HCT116 (cell line): ENCODE measurements around the gene ADAM19. TPM values are rescaled to one million over a fixed set of nuclear protein-coding genes. Genes with fewer than 3 reads are reported as not detected.

ENCODE experiments used
- ATAC-seq: fragments of 200-7000 bp; cut with Tn5 transposase; 2 replicates; pipeline ENCODE4 v1.9.1; 2020; ENCODE audit warnings: mild to moderate bottlenecking, moderate library complexity
- BruUV-seq: library from RNA; stranded (reverse); fragments of 400-500 nt; replicated peaks from 2 replicates; lab custom pipeline; 2021; lab: Mats Ljungman, UMichigan
- CTCF ChIA-PET: fragments of 300-600 bp; sonication (Branson Sonifier 250); formaldehyde crosslinking; loops from one replicate; lab custom pipeline; 2021; ENCODE audit warnings: antibody characterized with exemption; lab: Charles Lee
- POLR2A ChIA-PET: fragments of 300-600, 350-600 bp; sonication (Branson Sonifier 250); formaldehyde crosslinking; loops from one replicate; lab custom pipeline; 2021; ENCODE audit warnings: antibody characterized with exemption; lab: Charles Lee
- RAD21 ChIA-PET, 2 experiments: fragments of 300-600 bp; sonication (Branson Sonifier 250); formaldehyde crosslinking; loops; one replicate each; lab custom pipeline; 2023; ENCODE audit warnings: low total read pairs in 2 of 2; ENCODE audit not compliant: uncharacterized antibody in 2 of 2, unreplicated experiment in 2 of 2, low non-redundant PET in 1 of 2; lab: Charles Lee
- DNase-seq: peaks from one replicate; pipeline ENCODE4 v3.0.0-alpha.2; 2010; ENCODE audit warnings: low read depth, low spot score
- H2AFZ ChIP-seq: fragments of 200-600 bp; shearing (Covaris generic), sonication (generic); 2 replicates; pipeline ENCODE4 v1.6.1; 2017; ENCODE audit warnings: low read depth, mixed run types, mixed read lengths, antibody characterized with exemption, low read length; ENCODE audit not compliant: poor library complexity, severe bottlenecking
- H3K27ac ChIP-seq: 2 replicates; pipeline ENCODE4 v1.5.1; 2012; ENCODE audit warnings: low read depth, low read length
- H3K27me3 ChIP-seq: fragments of 200-600 bp; sonication (generic); 2 replicates; pipeline ENCODE4 v1.6.1; 2016; ENCODE audit warnings: mixed run types, low read length, mixed read lengths; ENCODE audit not compliant: insufficient read depth
- H3K36me3 ChIP-seq, 2 experiments: fragments of 200-500 bp in 1 of 2; fragments of 200-600 bp in 1 of 2; sonication (Bioruptor generic) in 1 of 2; sonication (generic) in 1 of 2; 2 replicates each; pipeline versions ENCODE4 v1.5.1 to v1.6.1; 2014 to 2016; ENCODE audit warnings: low read length in 2 of 2, inconsistent platforms in 1 of 2, mixed read lengths in 1 of 2, mixed run types in 1 of 2; ENCODE audit not compliant: insufficient read depth in 2 of 2, control insufficient read depth in 1 of 2
- H3K4me1 ChIP-seq, 2 experiments: fragments of 200-600 bp in 1 of 2; sonication (generic) in 1 of 2; 2 replicates each; pipeline versions ENCODE4 v1.5.1 to v1.6.1; 2012 to 2017; ENCODE audit warnings: low read length in 2 of 2, inconsistent platforms in 1 of 2, mild to moderate bottlenecking in 1 of 2, mixed read lengths in 1 of 2, mixed run types in 1 of 2, moderate library complexity in 1 of 2; ENCODE audit not compliant: insufficient read depth in 2 of 2, control insufficient read depth in 1 of 2
- H3K4me2 ChIP-seq: fragments of 200-600 bp; sonication (generic); 2 replicates; pipeline ENCODE4 v1.6.1; 2017; ENCODE audit warnings: mixed run types, low read length, mixed read lengths
- H3K4me3 ChIP-seq, 2 experiments: fragments of 200-600 bp in 1 of 2; sonication (generic) in 1 of 2; replicated peaks in 1 of 2; 2 replicates each; pipeline ENCODE4 v1.5.1; 2011 to 2016; ENCODE audit warnings: low read length in 2 of 2, control low read depth in 1 of 2, low read depth in 1 of 2, mild to moderate bottlenecking in 1 of 2, mixed read lengths in 1 of 2, mixed run types in 1 of 2
- H3K79me2 ChIP-seq: fragments of 200-600 bp; sonication (generic); 2 replicates; pipeline ENCODE4 v1.6.1; 2017; ENCODE audit warnings: mild to moderate bottlenecking, mixed run types, low read length, moderate library complexity, mixed read lengths; ENCODE audit not compliant: insufficient read depth
- H3K9ac ChIP-seq: fragments of 200-600 bp; sonication (generic); 2 replicates; pipeline ENCODE4 v1.6.1; 2016; ENCODE audit warnings: low read length, mixed read lengths
- H3K9me2 ChIP-seq: fragments of 200-600 bp; sonication (generic), shearing (Covaris generic); 2 replicates; pipeline ENCODE4 v1.6.1; 2017; ENCODE audit warnings: mixed run types, mild to moderate bottlenecking, moderate library complexity; ENCODE audit not compliant: insufficient read depth
- H3K9me3 ChIP-seq, 2 experiments: fragments of 200-500 bp in 1 of 2; fragments of 200-600 bp in 1 of 2; sonication (Bioruptor generic) in 1 of 2; sonication (generic) in 1 of 2; 2 replicates each; pipeline ENCODE4 v1.6.1; 2014 to 2017; ENCODE audit warnings: low read length in 2 of 2, mixed read lengths in 2 of 2, inconsistent platforms in 1 of 2, low read depth in 1 of 2, mild to moderate bottlenecking in 1 of 2, mixed run types in 1 of 2, moderate library complexity in 1 of 2; ENCODE audit not compliant: control insufficient read depth in 1 of 2, insufficient read depth in 1 of 2
- H4K20me1 ChIP-seq: fragments of 200-600 bp; sonication (generic), shearing (Covaris generic); 2 replicates; pipeline ENCODE4 v1.6.1; 2017; ENCODE audit warnings: mixed run types, mild to moderate bottlenecking, moderate library complexity; ENCODE audit not compliant: insufficient read depth
- CBX3 ChIP-seq: IDR thresholded peaks from 2 replicates; pipeline ENCODE4 v1.6.1; 2012; ENCODE audit warnings: low read depth
- ELF1 ChIP-seq: IDR thresholded peaks from 2 replicates; pipeline ENCODE4 v1.6.1; 2012; ENCODE audit warnings: low read depth, borderline replicate concordance
- EZH2 ChIP-seq: fragments of 200-600 bp; sonication (generic); IDR thresholded peaks from 2 replicates; pipeline ENCODE4 v1.6.1; 2017; ENCODE audit warnings: antibody characterized with exemption, mixed run types
- FOSL1 ChIP-seq: IDR thresholded peaks from 2 replicates; pipeline ENCODE4 v1.6.1; 2012; ENCODE audit warnings: low read depth
- JUND ChIP-seq: IDR thresholded peaks from 2 replicates; pipeline ENCODE4 v1.6.1; 2012
- REST ChIP-seq: IDR thresholded peaks from 2 replicates; pipeline ENCODE4 v1.6.1; 2012; ENCODE audit warnings: low read depth
- SRF ChIP-seq: IDR thresholded peaks from 2 replicates; pipeline ENCODE4 v1.6.1; 2012; ENCODE audit warnings: low read depth
- ZFX ChIP-seq: fragments of 450-650 bp; IDR thresholded peaks from 2 replicates; pipeline ENCODE4 v1.6.1; 2017
- ZNF274 ChIP-seq: fragments of 200-500 bp; sonication (Bioruptor generic); IDR thresholded peaks from 2 replicates; pipeline ENCODE4 v1.6.1; 2014; ENCODE audit warnings: mild to moderate bottlenecking, low read depth, low read length, inconsistent platforms
- intact Hi-C: fragments of 100-400 bp; cut with micrococcal nuclease; formaldehyde crosslinking; loops from 2 replicates; pipeline ENCODE4 v1.10.0; 2022
- total RNA-seq: library from RNA; stranded (reverse); gene quantifications from one replicate; pipeline ENCODE4 v1.2.1, GENCODE V29; 2021; ENCODE audit not compliant: unreplicated experiment
- TF ChIP-seq, protein P1 (sequence below): IDR thresholded peaks from 2 replicates; pipeline ENCODE4 v1.6.1; 2012
- TF ChIP-seq, protein P2 (sequence below): IDR thresholded peaks from 2 replicates; pipeline ENCODE4 v1.6.1; 2011; ENCODE audit warnings: mild to moderate bottlenecking, low read length, moderate library complexity; ENCODE audit not compliant: insufficient replicate concordance; ENCODE audit errors: extremely low read depth

ADAM19 gene
- total RNA-seq, 1 experiment from 2014 or later, result 77.3 TPM

DNA sequence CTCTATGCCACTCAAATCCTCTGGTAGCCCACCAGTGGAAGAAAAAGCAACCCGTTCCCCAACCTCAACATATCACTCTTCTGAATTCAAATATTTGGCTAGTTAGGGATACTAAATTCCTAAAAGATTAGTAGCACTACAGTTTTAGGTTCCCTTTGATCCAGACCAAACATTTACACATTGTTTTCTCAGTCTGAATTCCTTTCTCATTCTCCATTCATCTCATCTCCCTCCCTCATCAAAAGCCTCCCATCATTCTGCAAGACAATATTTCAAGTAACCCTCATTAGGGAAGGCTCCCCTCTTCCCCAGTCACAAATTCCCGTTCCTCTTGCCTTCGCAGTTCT lies 26.3 kb downstream of the ADAM19 start:
- intact Hi-C loops, result no loop called here
- no TSS peak for BruUV-seq
- peaks cover 12 to 33% of the 10 kb centered on the region in 2 experiments; a peak in 2 of 4 replicates for H3K4me1 ChIP-seq
- H3K27ac ChIP-seq, result no peak overlapping the region
- CTCF ChIA-PET, result no interaction called here
- H4K20me1 ChIP-seq, result no peaks in the 10 kb centered on the region
- H2AFZ ChIP-seq, result no peak overlapping the region
- H3K9me2 ChIP-seq, result no peaks in the 10 kb centered on the region
- ATAC-seq, result no peak
- H3K27me3 ChIP-seq, result no peaks in the 10 kb centered on the region
- TF ChIP-seq EZH2 (no peak), SRF (0 out of 2 replicates have a peak, but pooled peaks have one; percentile 17)
- TF ChIP-seq, all 23 proteins: peak for 1
- RAD21 ChIA-PET, result no interaction called here
- Histone ChIP-seq H3K9ac (no peak overlapping the region), H3K79me2 (peaks cover 94% of the 10 kb centered on the region), H3K4me3 (no peak overlapping the region), H3K36me3 (no peaks in the 10 kb centered on the region), H3K4me2 (peak overlapping the region; percentile 20), H3K9me3 (no peaks in the 10 kb centered on the region)
- POLR2A ChIA-PET, result no interaction called here
- no peak for DNase-seq

- Histone ChIP-seq H3K4me2 (peak overlapping the region; percentile 20; the same call in 1 of the 2 replicates), H3K27me3 (no peaks in the 10 kb centered on the region), H2AFZ (no peak overlapping the region), H3K36me3 (no peaks in the 10 kb centered on the region), H3K27ac (no peak overlapping the region), H3K79me2 (peaks cover 94% of the 10 kb centered on the region), H3K9me2 (no peaks in the 10 kb centered on the region), H3K4me1 (peaks cover 12 to 33% of the 10 kb centered on the region in 2 experiments; a peak in 2 of 4 replicates), H3K4me3 (no peak overlapping the region), H3K9me3 (no peaks in the 10 kb centered on the region), H3K9ac (no peak overlapping the region), H4K20me1 (no peaks in the 10 kb centered on the region)
- no peak for DNase-seq
- ChIA-PET CTCF (no interaction called here), RAD21 (no interaction called here), POLR2A (no interaction called here)
- intact Hi-C loops, result no loop called here
- no peak; the same call in 1 of the 2 replicates for ATAC-seq
- TF ChIP-seq, protein P1, sequence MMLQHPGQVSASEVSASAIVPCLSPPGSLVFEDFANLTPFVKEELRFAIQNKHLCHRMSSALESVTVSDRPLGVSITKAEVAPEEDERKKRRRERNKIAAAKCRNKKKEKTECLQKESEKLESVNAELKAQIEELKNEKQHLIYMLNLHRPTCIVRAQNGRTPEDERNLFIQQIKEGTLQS, result no peak
- TF ChIP-seq REST, result no peak
- TF ChIP-seq, protein P2, sequence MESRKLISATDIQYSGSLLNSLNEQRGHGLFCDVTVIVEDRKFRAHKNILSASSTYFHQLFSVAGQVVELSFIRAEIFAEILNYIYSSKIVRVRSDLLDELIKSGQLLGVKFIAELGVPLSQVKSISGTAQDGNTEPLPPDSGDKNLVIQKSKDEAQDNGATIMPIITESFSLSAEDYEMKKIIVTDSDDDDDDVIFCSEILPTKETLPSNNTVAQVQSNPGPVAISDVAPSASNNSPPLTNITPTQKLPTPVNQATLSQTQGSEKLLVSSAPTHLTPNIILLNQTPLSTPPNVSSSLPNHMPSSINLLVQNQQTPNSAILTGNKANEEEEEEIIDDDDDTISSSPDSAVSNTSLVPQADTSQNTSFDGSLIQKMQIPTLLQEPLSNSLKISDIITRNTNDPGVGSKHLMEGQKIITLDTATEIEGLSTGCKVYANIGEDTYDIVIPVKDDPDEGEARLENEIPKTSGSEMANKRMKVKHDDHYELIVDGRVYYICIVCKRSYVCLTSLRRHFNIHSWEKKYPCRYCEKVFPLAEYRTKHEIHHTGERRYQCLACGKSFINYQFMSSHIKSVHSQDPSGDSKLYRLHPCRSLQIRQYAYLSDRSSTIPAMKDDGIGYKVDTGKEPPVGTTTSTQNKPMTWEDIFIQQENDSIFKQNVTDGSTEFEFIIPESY, result no peak
- TF ChIP-seq ELF1, result no peak
- TF ChIP-seq ZNF274, result no peak
- TF ChIP-seq CBX3, result no peak
- no peak for TF ChIP-seq FOSL1
- TF ChIP-seq JUND, result no peak
- no peak for TF ChIP-seq ZFX
- BruUV-seq, result no TSS peak
Observed at GRCh38 chr5:157548513-157549282, 26.9 kb downstream of the ADAM19 start.
